Measurements from ENCODE around the gene MAT2A. TPM values are rescaled to one million over a fixed set of nuclear protein-coding genes. Genes with fewer than 3 reads are reported as not detected.

MAT2A gene
- total and polyA plus RNA-seq, 12 donors = 81.7 to 460 (median 122) TPM

GRCh38 chr2:85525567-85525966 is 13.4 kb upstream of the MAT2A start:
- Histone ChIP-seq H3K4me1 (peaks cover 7 to 28% (median 20%) of the 10 kb centered on the region in 9 donors), H3K9me3 (no peaks in the 10 kb centered on the region), H3K36me3 (no peaks in the 10 kb centered on the region), H3K27me3 (no peaks in the 10 kb centered on the region), H3K4me3 (no peak overlapping the region), H3K27ac (peak overlapping the region in 7 of 10 donors; percentile 60 to 76 (median 67))
- no peak for DNase-seq
- WGBS, 2 donors = 81 to 85% methylated on average over 4 of the region's 4 CpGs
- TF ChIP-seq CTCF (IDR thresholded peaks at IDR 0.05) = no peak
- no peak for ATAC-seq
- intact Hi-C loops (cut with DNase I) = no loop called here

GRCh38 chr2:85527787-85528186 is 11.2 kb upstream of the MAT2A start:
- no peaks in the 10 kb centered on the region for H3K36me3 ChIP-seq
- no peak for DNase-seq
- no peak overlapping the region for H3K27ac ChIP-seq
- ATAC-seq = no peak
- no peak overlapping the region for H3K4me3 ChIP-seq
- no peaks in the 10 kb centered on the region for H3K27me3 ChIP-seq
- peaks cover 7 to 28% (median 20%) of the 10 kb centered on the region in 9 donors for H3K4me1 ChIP-seq
- intact Hi-C loops (cut with DNase I) = no loop called here
- TF ChIP-seq CTCF (IDR thresholded peaks at IDR 0.05) = no peak
- no peaks in the 10 kb centered on the region for H3K9me3 ChIP-seq

- no peaks in the 10 kb centered on the region for H3K36me3 ChIP-seq
- DNase-seq (no peak), ATAC-seq (no peak)
- WGBS, 2 donors = 97 to 100% methylated on average over 2 of the region's 2 CpGs
- peaks cover 7 to 26% (median 20%) of the 10 kb centered on the region in 9 donors for H3K4me1 ChIP-seq
- H3K27ac ChIP-seq = no peak overlapping the region
- H3K4me3 ChIP-seq = no peak overlapping the region
- no peaks in the 10 kb centered on the region for H3K9me3 ChIP-seq
- no peaks in the 10 kb centered on the region for H3K27me3 ChIP-seq
- no peak for TF ChIP-seq CTCF (IDR thresholded peaks at IDR 0.05)
- intact Hi-C loops (cut with DNase I) = no loop called here
Observed at GRCh38 chr2:85528355-85528754, 10.6 kb upstream of the MAT2A start.

GRCh38 chr2:85529809-85530208 is 9.2 kb upstream of the MAT2A start:
- no peaks in the 10 kb centered on the region for H3K27me3 ChIP-seq
- no peak overlapping the region for H3K27ac ChIP-seq
- ATAC-seq (no peak), DNase-seq (no peak)
- H3K4me3 ChIP-seq = no peak overlapping the region
- H3K4me1 ChIP-seq = peaks cover 0 to 11% (median 6%) of the 10 kb centered on the region in 9 donors
- 100% methylated on average over 1 of the region's 1 CpG for WGBS, 2 donors
- intact Hi-C loops (cut with DNase I) = no loop called here
- H3K36me3 ChIP-seq = no peaks in the 10 kb centered on the region
- no peaks in the 10 kb centered on the region for H3K9me3 ChIP-seq
- no peak for TF ChIP-seq CTCF (IDR thresholded peaks at IDR 0.05)
